HFFc6 (cell line): Measurements from ENCODE around the gene THADA. TPM values are rescaled to one million over a fixed set of nuclear protein-coding genes. Genes with fewer than 3 reads are reported as not detected.
A peak's percentile ranks its signal among the peaks of the same experiment; 100 is the strongest.

Experiments used
- DNase-seq: peaks from one replicate; pipeline ENCODE4 v3.0.0-alpha.2; 2018
- H3K27ac Mint-ChIP-seq: 2 replicates; pipeline ENCODE4 v1.8.0; 2020; ENCODE audit warnings: mild to moderate bottlenecking, mixed read lengths
- H3K27me3 Mint-ChIP-seq: 2 replicates; pipeline ENCODE4 v1.8.0; 2021; ENCODE audit warnings: mild to moderate bottlenecking, moderate library complexity, mixed read lengths; ENCODE audit not compliant: insufficient read depth
- H3K36me3 Mint-ChIP-seq: 2 replicates; pipeline ENCODE4 v1.8.0; 2021; ENCODE audit warnings: low read depth, mixed read lengths
- H3K4me1 Mint-ChIP-seq: 2 replicates; pipeline ENCODE4 v1.8.0; 2020; ENCODE audit warnings: low read depth, mixed read lengths
- H3K4me3 Mint-ChIP-seq: 2 replicates; pipeline ENCODE4 v1.8.0; 2020; ENCODE audit warnings: mild to moderate bottlenecking, moderate library complexity, mixed read lengths
- H3K9me3 Mint-ChIP-seq: 2 replicates; pipeline ENCODE4 v1.8.0; 2020; ENCODE audit warnings: mild to moderate bottlenecking, mixed read lengths
- CTCF ChIP-seq: fragments of 200-600 bp; sonication (generic); IDR thresholded peaks from 2 replicates; pipeline ENCODE4 v1.5.0; 2021; ENCODE audit warnings: antibody characterized with exemption, mild to moderate bottlenecking
- total RNA-seq, 6 experiments: library from RNA; stranded (reverse); fragmentation: NEBNext Ultra II Directional; extraction: Animal tissue kit (Norgen Biotek cat#: 25700); gene quantifications; 2 replicates in 1 of 6; 3 replicates in 5 of 6; pipeline ENCODE4 v1.2.3, GENCODE V29; 2021

Gene THADA
- total RNA-seq, 6 experiments from 2014 or later = 14.3 to 20.5 (median 17.3) TPM

GRCh38 chr2:43265421-43265820, 330.4 kb downstream of the THADA start:
- no peak for DNase-seq
- H3K27ac Mint-ChIP-seq = no peak overlapping the region
- H3K4me1 Mint-ChIP-seq = peaks cover 36% of the 10 kb centered on the region

GRCh38 chr2:43265001-43265400, 330.8 kb downstream of the THADA start:
- DNase-seq = no peak
- no peak for TF ChIP-seq CTCF
- Mint-ChIP-seq H3K4me3 (no peak overlapping the region), H3K4me1 (peaks cover 32% of the 10 kb centered on the region), H3K27ac (no peak overlapping the region), H3K9me3 (no peaks in the 10 kb centered on the region), H3K36me3 (no peaks in the 10 kb centered on the region), H3K27me3 (peaks cover 2% of the 10 kb centered on the region)

More at GRCh38 chr2:43265421-43265820, 330.4 kb downstream of the THADA start:
- Mint-ChIP-seq H3K9me3 (no peaks in the 10 kb centered on the region), H3K36me3 (no peaks in the 10 kb centered on the region), H3K4me3 (no peak overlapping the region), H3K27me3 (peaks cover 2% of the 10 kb centered on the region)
- no peak for TF ChIP-seq CTCF

- H3K36me3 Mint-ChIP-seq = no peaks in the 10 kb centered on the region
- H3K4me1 Mint-ChIP-seq = peaks cover 12% of the 10 kb centered on the region
- no peaks in the 10 kb centered on the region for H3K9me3 Mint-ChIP-seq
- no peak overlapping the region for H3K27ac Mint-ChIP-seq
- no peak for DNase-seq
- no peak for TF ChIP-seq CTCF
- H3K4me3 Mint-ChIP-seq = no peak overlapping the region
- H3K27me3 Mint-ChIP-seq = peaks cover 2% of the 10 kb centered on the region
These were observed 332.9 kb downstream of the THADA start for GRCh38 chr2:43262951-43263350.

GRCh38 chr2:43262239-43262638, 333.6 kb downstream of the THADA start:
- Mint-ChIP-seq H3K36me3 (no peaks in the 10 kb centered on the region), H3K27me3 (peaks cover 2% of the 10 kb centered on the region), H3K9me3 (no peaks in the 10 kb centered on the region), H3K4me3 (no peak overlapping the region), H3K27ac (no peak overlapping the region), H3K4me1 (peaks cover 9% of the 10 kb centered on the region)
- no peak for TF ChIP-seq CTCF
- DNase-seq = peak; percentile 6

- no peak for TF ChIP-seq CTCF
These were observed 336.3 kb downstream of the THADA start for GRCh38 chr2:43259512-43259911.

More at GRCh38 chr2:43259512-43259911, 336.3 kb downstream of the THADA start:
- no peak for DNase-seq
- H3K4me1 Mint-ChIP-seq = peaks cover 9% of the 10 kb centered on the region
- H3K9me3 Mint-ChIP-seq = no peaks in the 10 kb centered on the region
- peaks cover 2% of the 10 kb centered on the region; the same call in 1 of the 2 replicates for H3K36me3 Mint-ChIP-seq
- H3K27me3 Mint-ChIP-seq = peaks cover 2% of the 10 kb centered on the region
- H3K4me3 Mint-ChIP-seq = no peak overlapping the region
- H3K27ac Mint-ChIP-seq = no peak overlapping the region
